Measurements from ENCODE around the gene MSH5. TPM values are rescaled to one million over a fixed set of nuclear protein-coding genes. Genes with fewer than 3 reads are reported as not detected.

Gene MSH5
- total and polyA plus RNA-seq, 9 donors: 5.3 to 20.8 (median 11.2) TPM

- Histone ChIP-seq H3K9me3 (replicated peaks; ENCODE audit: control insufficient read depth, low read depth, low read length) (no peaks in the 10 kb centered on the region), H3K4me1 (ENCODE audit: control insufficient read depth, insufficient read depth, low read length) (peaks cover 1% of the 10 kb centered on the region), H3K27me3 (ENCODE audit: control insufficient read depth, insufficient read depth, low read length) (no peaks in the 10 kb centered on the region), H3K36me3 (ENCODE audit: control insufficient read depth, insufficient read depth, low read length) (peaks cover 30% of the 10 kb centered on the region), H3K4me3 (ENCODE audit: low read length) (no peak overlapping the region), H3K27ac (ENCODE audit: low read length) (no peak overlapping the region)
- no peak for DNase-seq
- 95% methylated on average over 3 of the region's 3 CpGs for WGBS (ENCODE audit: insufficient coverage)
Measured at GRCh38 chr6:31722173-31722572, 17.6 kb upstream of the MSH5 start.

GRCh38 chr6:31723245-31723979 lies 16.4 kb upstream of the MSH5 start, which contains the start of gene MPIG6B:
Gene MPIG6B (plus strand): TSS chr6:31723373. CDS start chr6:31723384, 11 bp downstream.
- Histone ChIP-seq H3K27ac (ENCODE audit: low read length) (no peak within 1 kb of the TSS), H3K9me3 (replicated peaks; ENCODE audit: control insufficient read depth, low read depth, low read length) (no peaks in the 10 kb centered on the region), H3K27me3 (ENCODE audit: control insufficient read depth, insufficient read depth, low read length) (no peaks in the 10 kb centered on the region), H3K4me3 (ENCODE audit: low read length) (no peak within 1 kb of the TSS), H3K4me1 (ENCODE audit: control insufficient read depth, insufficient read depth, low read length) (peaks cover 13% of the 10 kb centered on the region), H3K36me3 (ENCODE audit: control insufficient read depth, insufficient read depth, low read length) (peaks cover 41% of the 10 kb centered on the region)
- 70% methylated on average over 31 of the region's 46 CpGs for WGBS (ENCODE audit: insufficient coverage)
- DNase-seq: no peak

- H3K27me3 ChIP-seq (ENCODE audit: control insufficient read depth, insufficient read depth, low read length): no peaks in the 10 kb centered on the region
- H3K4me3 ChIP-seq (ENCODE audit: low read length): no peak overlapping the region
- H3K27ac ChIP-seq (ENCODE audit: low read length): no peak overlapping the region
- 85% methylated on average over 23 of the region's 25 CpGs for WGBS (ENCODE audit: insufficient coverage)
- no peak for DNase-seq
- peaks cover 20% of the 10 kb centered on the region for H3K4me1 ChIP-seq (ENCODE audit: control insufficient read depth, insufficient read depth, low read length)
- no peaks in the 10 kb centered on the region for H3K9me3 ChIP-seq (replicated peaks; ENCODE audit: control insufficient read depth, low read depth, low read length)
- H3K36me3 ChIP-seq (ENCODE audit: control insufficient read depth, insufficient read depth, low read length): peaks cover 45% of the 10 kb centered on the region
Measured at GRCh38 chr6:31723980-31724691, 15.7 kb upstream of the MSH5 start.

- WGBS (ENCODE audit: insufficient coverage): 94% methylated on average over 8 of the region's 12 CpGs
- Histone ChIP-seq H3K27ac (ENCODE audit: low read length) (no peak overlapping the region), H3K9me3 (replicated peaks; ENCODE audit: control insufficient read depth, low read depth, low read length) (no peaks in the 10 kb centered on the region), H3K4me1 (ENCODE audit: control insufficient read depth, insufficient read depth, low read length) (peaks cover 27% of the 10 kb centered on the region), H3K27me3 (ENCODE audit: control insufficient read depth, insufficient read depth, low read length) (no peaks in the 10 kb centered on the region), H3K36me3 (ENCODE audit: control insufficient read depth, insufficient read depth, low read length) (peaks cover 50% of the 10 kb centered on the region), H3K4me3 (ENCODE audit: low read length) (no peak overlapping the region)
- DNase-seq: no peak
Measured at GRCh38 chr6:31725502-31726350, 14.1 kb upstream of the MSH5 start.

GRCh38 chr6:31727034-31727716 lies 12.6 kb upstream of the MSH5 start:
- Histone ChIP-seq H3K4me3 (ENCODE audit: low read length) (no peak overlapping the region), H3K4me1 (ENCODE audit: control insufficient read depth, insufficient read depth, low read length) (peaks cover 29% of the 10 kb centered on the region), H3K36me3 (ENCODE audit: control insufficient read depth, insufficient read depth, low read length) (peaks cover 63% of the 10 kb centered on the region), H3K27ac (ENCODE audit: low read length) (peak overlapping the region; percentile 65), H3K27me3 (ENCODE audit: control insufficient read depth, insufficient read depth, low read length) (no peaks in the 10 kb centered on the region), H3K9me3 (replicated peaks; ENCODE audit: control insufficient read depth, low read depth, low read length) (no peaks in the 10 kb centered on the region)
- WGBS (ENCODE audit: insufficient coverage): 82% methylated on average over 6 of the region's 7 CpGs
- DNase-seq: peak; percentile 65

GRCh38 chr6:31727717-31728671 lies 11.8 kb upstream of the MSH5 start:
- Histone ChIP-seq H3K27ac (ENCODE audit: low read length) (peak overlapping the region; percentile 100), H3K4me1 (ENCODE audit: control insufficient read depth, insufficient read depth, low read length) (peaks cover 29% of the 10 kb centered on the region)

GRCh38 chr6:31728767-31729514 lies 10.9 kb upstream of the MSH5 start, which contains the start of gene DDAH2:
Gene DDAH2 (minus strand): TSS chr6:31729299. CDS start chr6:31729161, 138 bp downstream.
- peak within 1 kb of the TSS; percentile 99 for H3K4me3 ChIP-seq (ENCODE audit: low read length)
- peaks cover 29% of the 10 kb centered on the region for H3K4me1 ChIP-seq (ENCODE audit: control insufficient read depth, insufficient read depth, low read length)
- WGBS (ENCODE audit: insufficient coverage): 13% methylated on average over 25 of the region's 36 CpGs
- peak; percentile 40 for DNase-seq
- H3K27me3 ChIP-seq (ENCODE audit: control insufficient read depth, insufficient read depth, low read length): no peaks in the 10 kb centered on the region
- peak within 1 kb of the TSS; percentile 100 for H3K27ac ChIP-seq (ENCODE audit: low read length)
- H3K36me3 ChIP-seq (ENCODE audit: control insufficient read depth, insufficient read depth, low read length): peaks cover 78% of the 10 kb centered on the region
- no peaks in the 10 kb centered on the region for H3K9me3 ChIP-seq (replicated peaks; ENCODE audit: control insufficient read depth, low read depth, low read length)

More at GRCh38 chr6:31727717-31728671, 11.8 kb upstream of the MSH5 start:
- 64% methylated on average over 21 of the region's 41 CpGs for WGBS (ENCODE audit: insufficient coverage)
- H3K27me3 ChIP-seq (ENCODE audit: control insufficient read depth, insufficient read depth, low read length): no peaks in the 10 kb centered on the region
- H3K9me3 ChIP-seq (replicated peaks; ENCODE audit: control insufficient read depth, low read depth, low read length): no peaks in the 10 kb centered on the region
- H3K36me3 ChIP-seq (ENCODE audit: control insufficient read depth, insufficient read depth, low read length): peaks cover 70% of the 10 kb centered on the region
- peak; percentile 36 for DNase-seq
- H3K4me3 ChIP-seq (ENCODE audit: low read length): peak overlapping the region; percentile 99

GRCh38 chr6:31729515-31729978 lies 10.3 kb upstream of the MSH5 start:
- Histone ChIP-seq H3K4me3 (ENCODE audit: low read length) (peak overlapping the region; percentile 99), H3K4me1 (ENCODE audit: control insufficient read depth, insufficient read depth, low read length) (peaks cover 35% of the 10 kb centered on the region), H3K27me3 (ENCODE audit: control insufficient read depth, insufficient read depth, low read length) (no peaks in the 10 kb centered on the region), H3K36me3 (ENCODE audit: control insufficient read depth, insufficient read depth, low read length) (peaks cover 77% of the 10 kb centered on the region), H3K27ac (ENCODE audit: low read length) (peak overlapping the region; percentile 100), H3K9me3 (replicated peaks; ENCODE audit: control insufficient read depth, low read depth, low read length) (no peaks in the 10 kb centered on the region)
- whole genome bisulfite sequencing (ENCODE audit: insufficient coverage): 0% methylated on average over 20 of the region's 29 CpGs
- DNase-seq: peak; percentile 98

All from muscle of leg (tissue), 11 donors.